Subcutaneous abdominal adipose tissue (tissue), 5 donors: ENCODE data around the gene LIPA.
"Not testable (repeated sequence)": the region's sequence is repeated elsewhere in the genome, so short reads cannot be mapped to it uniquely, and the experiment has no call there.

Source experiments
- H3K27ac ChIP-seq: one replicate; pipeline ENCODE4 v1.7.0; 2013; ENCODE audit warnings: low read depth, mild to moderate bottlenecking, inconsistent platforms, low read length, moderate library complexity
- H3K27me3 ChIP-seq, 5 donors: one replicate each; pipeline ENCODE4 v1.7.0; 2013; ENCODE audit warnings: low read length in 5 of 5, inconsistent platforms in 1 of 5; ENCODE audit not compliant: control insufficient read depth in 5 of 5, insufficient read depth in 4 of 5
- H3K36me3 ChIP-seq, 5 donors: one replicate each; pipeline ENCODE4 v1.7.0; 2013; ENCODE audit warnings: low read length in 5 of 5; ENCODE audit not compliant: control insufficient read depth in 5 of 5, insufficient read depth in 5 of 5
- H3K4me1 ChIP-seq, 5 donors: one replicate each; pipeline ENCODE4 v1.7.0; 2013; ENCODE audit warnings: low read length in 5 of 5, mild to moderate bottlenecking in 3 of 5, moderate library complexity in 1 of 5; ENCODE audit not compliant: control insufficient read depth in 5 of 5, insufficient read depth in 5 of 5
- H3K4me3 ChIP-seq, 5 donors: one replicate each; pipeline ENCODE4 v1.7.0; 2013; ENCODE audit warnings: low read length in 5 of 5, low read depth in 1 of 5
- H3K9ac ChIP-seq, 5 donors: one replicate each; pipeline ENCODE4 v1.7.0; 2013; ENCODE audit warnings: low read length in 5 of 5, mild to moderate bottlenecking in 4 of 5, moderate library complexity in 3 of 5
- H3K9me3 ChIP-seq, 5 donors: one replicate each; pipeline ENCODE4 v1.7.0; 2013; ENCODE audit warnings: low read length in 5 of 5; ENCODE audit not compliant: control insufficient read depth in 5 of 5
- donor health status: healthy.
- donor health status: healthy.
- donor health status: healthy.
- donor health status: healthy.
- donor health status: healthy.

LIPA gene

GRCh38 chr10:89203237-89203636 lies 48.3 kb downstream of the LIPA start:
- no peak overlapping the region for H3K27ac ChIP-seq
- H3K27me3 ChIP-seq, result peaks cover 0 to 10% (median 0%) of the 10 kb centered on the region in 5 donors
- peaks cover 2 to 20% (median 17%) of the 10 kb centered on the region in 5 donors for H3K4me1 ChIP-seq
- no peak overlapping the region for H3K4me3 ChIP-seq
- no peaks in the 10 kb centered on the region for H3K9me3 ChIP-seq
- no peak overlapping the region for H3K9ac ChIP-seq
- H3K36me3 ChIP-seq, result no peaks in the 10 kb centered on the region

GRCh38 chr10:89202033-89202425 lies 49.5 kb downstream of the LIPA start:
- Histone ChIP-seq H3K27me3 (peaks cover 0 to 10% (median 0%) of the 10 kb centered on the region in 5 donors), H3K27ac (no peak overlapping the region), H3K9ac (no peak overlapping the region), H3K4me1 (peaks cover 2 to 8% (median 8%) of the 10 kb centered on the region in 5 donors), H3K4me3 (no peak overlapping the region), H3K36me3 (no peaks in the 10 kb centered on the region), H3K9me3 (no peaks in the 10 kb centered on the region)

- no peaks in the 10 kb centered on the region for H3K36me3 ChIP-seq
- peaks cover under 1 to 3% (median 2%) of the 10 kb centered on the region in 5 donors for H3K4me1 ChIP-seq
- H3K27ac ChIP-seq, result no peak overlapping the region
- H3K9ac ChIP-seq, result no peak overlapping the region
- H3K4me3 ChIP-seq, result no peak overlapping the region
- H3K9me3 ChIP-seq, result no peaks in the 10 kb centered on the region
- peaks cover 0 to 5% (median 0%) of the 10 kb centered on the region in 5 donors for H3K27me3 ChIP-seq
These were observed 50.1 kb downstream of the LIPA start for GRCh38 chr10:89201345-89202032.

- no peaks in the 10 kb centered on the region for H3K27me3 ChIP-seq
- H3K36me3 ChIP-seq, result no peaks in the 10 kb centered on the region
These were observed 54.1 kb downstream of the LIPA start for GRCh38 chr10:89197473-89197872.

GRCh38 chr10:89191301-89191700 lies 60.3 kb downstream of the LIPA start:
- H3K27me3 ChIP-seq, H3K4me3 ChIP-seq, H3K9ac ChIP-seq, H3K27ac ChIP-seq, H3K4me1 ChIP-seq, H3K9me3 ChIP-seq, H3K36me3 ChIP-seq: not testable (repeated sequence)

More at GRCh38 chr10:89197473-89197872, 54.1 kb downstream of the LIPA start:
- no peak overlapping the region for H3K9ac ChIP-seq
- no peaks in the 10 kb centered on the region for H3K9me3 ChIP-seq
- no peak overlapping the region for H3K4me3 ChIP-seq
- H3K4me1 ChIP-seq, result no peaks in the 10 kb centered on the region
- no peak overlapping the region for H3K27ac ChIP-seq

GRCh38 chr10:89189211-89189734 lies 62.3 kb downstream of the LIPA start:
- H3K4me3 ChIP-seq, result no peak overlapping the region
- no peak overlapping the region for H3K27ac ChIP-seq
- H3K9me3 ChIP-seq, result no peaks in the 10 kb centered on the region
- H3K4me1 ChIP-seq, result peaks cover 0 to 2% (median 0%) of the 10 kb centered on the region in 5 donors
- no peak overlapping the region for H3K9ac ChIP-seq
- no peaks in the 10 kb centered on the region for H3K36me3 ChIP-seq
- H3K27me3 ChIP-seq, result no peaks in the 10 kb centered on the region

GRCh38 chr10:89185658-89186057 lies 65.9 kb downstream of the LIPA start:
- no peak overlapping the region for H3K9ac ChIP-seq
- no peaks in the 10 kb centered on the region for H3K36me3 ChIP-seq
- no peak overlapping the region for H3K4me3 ChIP-seq
- peaks cover 0 to 2% (median 0%) of the 10 kb centered on the region in 5 donors for H3K9me3 ChIP-seq
- peaks cover 0 to 2% (median 0%) of the 10 kb centered on the region in 5 donors for H3K4me1 ChIP-seq
- H3K27ac ChIP-seq, result no peak overlapping the region
- H3K27me3 ChIP-seq, result no peaks in the 10 kb centered on the region

- Histone ChIP-seq H3K4me1 (peaks cover 0 to 2% (median 0%) of the 10 kb centered on the region in 5 donors), H3K27me3 (no peaks in the 10 kb centered on the region), H3K36me3 (no peaks in the 10 kb centered on the region), H3K27ac (no peak overlapping the region), H3K9ac (no peak overlapping the region), H3K9me3 (peaks cover 0 to 6% (median 5%) of the 10 kb centered on the region in 5 donors), H3K4me3 (no peak overlapping the region)
These were observed 66.9 kb downstream of the LIPA start for GRCh38 chr10:89184638-89185037.

- H3K27ac ChIP-seq, result no peak overlapping the region
- no peaks in the 10 kb centered on the region for H3K36me3 ChIP-seq
- no peaks in the 10 kb centered on the region for H3K27me3 ChIP-seq
- no peak overlapping the region for H3K4me3 ChIP-seq
- peaks cover 0 to 6% (median 5%) of the 10 kb centered on the region in 5 donors for H3K9me3 ChIP-seq
- no peak overlapping the region for H3K9ac ChIP-seq
- H3K4me1 ChIP-seq, result no peaks in the 10 kb centered on the region
These were observed 68.0 kb downstream of the LIPA start for GRCh38 chr10:89183571-89183970.

- H3K9ac ChIP-seq, result no peak overlapping the region
- no peak overlapping the region for H3K27ac ChIP-seq
- H3K4me1 ChIP-seq, result no peaks in the 10 kb centered on the region
- H3K36me3 ChIP-seq, result no peaks in the 10 kb centered on the region
- H3K27me3 ChIP-seq, result no peaks in the 10 kb centered on the region
- peaks cover 0 to 6% (median 5%) of the 10 kb centered on the region in 5 donors for H3K9me3 ChIP-seq
- H3K4me3 ChIP-seq, result no peak overlapping the region
These were observed 68.7 kb downstream of the LIPA start for GRCh38 chr10:89182894-89183293.
